Vagina (tissue), 2 donors: ENCODE results near the gene B4GALT7. TPM values are rescaled to one million over a fixed set of nuclear protein-coding genes. Genes with fewer than 3 reads are reported as not detected.
A peak's percentile ranks its signal among the peaks of the same experiment; 100 is the strongest.

Experiments used
- DNase-seq, 2 donors: peaks; one replicate each; pipeline ENCODE4 v3.0.0-alpha.2; 2017; ENCODE audit errors: extremely low spot score in 2 of 2
- H3K27ac ChIP-seq: fragments of 200-600 bp; sonication (generic); one replicate; pipeline ENCODE4 v1.5.1; 2019
- H3K27me3 ChIP-seq: fragments of 200-600 bp; sonication (generic); one replicate; pipeline ENCODE4 v1.5.1; 2019
- H3K36me3 ChIP-seq, 2 donors: fragments of 200-600 bp; sonication (generic); one replicate each; pipeline ENCODE4 v1.5.1; 2017 to 2019
- H3K4me1 ChIP-seq: fragments of 200-600 bp; sonication (generic); one replicate; pipeline ENCODE4 v1.5.1; 2019
- H3K4me3 ChIP-seq, 2 donors: fragments of 200-600 bp; sonication (generic); 1 replicate in 1 of 2; 2 replicates in 1 of 2; pipeline ENCODE4 v1.5.1; 2016 to 2019
- H3K9me3 ChIP-seq: fragments of 200-600 bp; sonication (generic); one replicate; pipeline ENCODE4 v1.5.1; 2019
- CTCF ChIP-seq, 3 experiments: fragments of 450-650 bp in 2 of 3; fragments of 200-600 bp in 1 of 3; sonication (generic) in 1 of 3; IDR thresholded peaks; one replicate each; pipeline ENCODE4 v1.5.1; 2017 to 2019; ENCODE audit warnings: antibody characterized with exemption in 3 of 3, mild to moderate bottlenecking in 2 of 3, moderate library complexity in 2 of 3
- POLR2A ChIP-seq, 2 donors: fragments of 450-650 bp; IDR thresholded peaks; one replicate each; pipeline ENCODE4 v1.6.1; 2017; ENCODE audit warnings: antibody characterized with exemption in 2 of 2, mild to moderate bottlenecking in 2 of 2, moderate library complexity in 2 of 2
- POLR2AphosphoS5 ChIP-seq, 2 donors: sonication (generic); formaldehyde crosslinking; IDR thresholded peaks; one replicate each; pipeline ENCODE4 v1.9.0; 2017; ENCODE audit warnings: antibody characterized with exemption in 2 of 2, mild to moderate bottlenecking in 2 of 2, low read depth in 1 of 2; ENCODE audit not compliant: insufficient read depth in 1 of 2
- intact Hi-C: fragments of 100-400 bp; cut with DNase I; formaldehyde crosslinking; loops from one replicate; pipeline ENCODE4 v1.15.1; 2023
- total RNA-seq: library from RNA; depleted of rRNA; stranded (reverse); fragments of >200 nt; gene quantifications from one replicate; pipeline ENCODE4 v1.2.3, GENCODE V29; 2016

Gene B4GALT7
- total RNA-seq, 1 donor from 2014 or later, result 19.4 TPM

GRCh38 chr5:177593511-177593910 lies 6.4 kb upstream of the B4GALT7 start:
- no peaks in the 10 kb centered on the region for H3K9me3 ChIP-seq
- peak overlapping the region in 1 of 2 donors; percentile 97 for H3K4me3 ChIP-seq
- no peak for TF ChIP-seq POLR2AphosphoS5 (IDR thresholded peaks at IDR 0.05; ENCODE audit: insufficient read depth in 1 of 2, low read depth in 1 of 2)
- intact Hi-C loops, result no loop called here
- no peak overlapping the region for H3K27ac ChIP-seq
- peaks cover 30% of the 10 kb centered on the region for H3K4me1 ChIP-seq
- DNase-seq, result no peak
- H3K36me3 ChIP-seq, result peaks cover 3 to 37% of the 10 kb centered on the region in 2 donors
- no peaks in the 10 kb centered on the region for H3K27me3 ChIP-seq

- intact Hi-C loops, result no loop called here
- no peak for DNase-seq
- no peak for TF ChIP-seq CTCF (IDR thresholded peaks at IDR 0.05)
- TF ChIP-seq POLR2AphosphoS5 (IDR thresholded peaks at IDR 0.05; ENCODE audit: insufficient read depth in 1 of 2, low read depth in 1 of 2), result no peak
- no peak for TF ChIP-seq POLR2A (IDR thresholded peaks at IDR 0.05)
- no peak overlapping the region for H3K27ac ChIP-seq
- H3K4me1 ChIP-seq, result peaks cover 34% of the 10 kb centered on the region
- H3K36me3 ChIP-seq, result peaks cover 3 to 37% of the 10 kb centered on the region in 2 donors
- H3K9me3 ChIP-seq, result no peaks in the 10 kb centered on the region
- H3K4me3 ChIP-seq, result no peak overlapping the region
- H3K27me3 ChIP-seq, result no peaks in the 10 kb centered on the region
Measured at GRCh38 chr5:177594071-177594470, 5.9 kb upstream of the B4GALT7 start.

- Histone ChIP-seq H3K4me3 (no peak overlapping the region), H3K27me3 (no peaks in the 10 kb centered on the region), H3K9me3 (no peaks in the 10 kb centered on the region), H3K27ac (no peak overlapping the region), H3K36me3 (peaks cover 3 to 37% of the 10 kb centered on the region in 2 donors), H3K4me1 (peaks cover 40% of the 10 kb centered on the region)
- intact Hi-C loops, result no loop called here
- TF ChIP-seq POLR2AphosphoS5 (IDR thresholded peaks at IDR 0.05; ENCODE audit: insufficient read depth in 1 of 2, low read depth in 1 of 2), result no peak
- TF ChIP-seq CTCF (IDR thresholded peaks at IDR 0.05), result no peak
- TF ChIP-seq POLR2A (IDR thresholded peaks at IDR 0.05), result no peak
- no peak for DNase-seq
Measured at GRCh38 chr5:177595026-177595585, 4.8 kb upstream of the B4GALT7 start.

- intact Hi-C loops, result no loop called here
- no peak overlapping the region for H3K27ac ChIP-seq
- peaks cover 3 to 37% of the 10 kb centered on the region in 2 donors for H3K36me3 ChIP-seq
- DNase-seq, result no peak
- no peak for TF ChIP-seq POLR2AphosphoS5 (IDR thresholded peaks at IDR 0.05; ENCODE audit: insufficient read depth in 1 of 2, low read depth in 1 of 2)
- TF ChIP-seq POLR2A (IDR thresholded peaks at IDR 0.05), result no peak
- TF ChIP-seq CTCF (IDR thresholded peaks at IDR 0.05), result no peak
- H3K4me3 ChIP-seq, result no peak overlapping the region
- H3K9me3 ChIP-seq, result no peaks in the 10 kb centered on the region
- no peaks in the 10 kb centered on the region for H3K27me3 ChIP-seq
- peaks cover 47% of the 10 kb centered on the region for H3K4me1 ChIP-seq
Measured at GRCh38 chr5:177595991-177596774, 3.7 kb upstream of the B4GALT7 start.

- H3K9me3 ChIP-seq, result no peaks in the 10 kb centered on the region
- no peak for DNase-seq
- H3K27ac ChIP-seq, result no peak overlapping the region
- H3K27me3 ChIP-seq, result no peaks in the 10 kb centered on the region
- TF ChIP-seq POLR2AphosphoS5 (IDR thresholded peaks at IDR 0.05; ENCODE audit: insufficient read depth in 1 of 2, low read depth in 1 of 2) (no peak), CTCF (IDR thresholded peaks at IDR 0.05) (no peak), POLR2A (IDR thresholded peaks at IDR 0.05) (no peak)
- intact Hi-C loops, result no loop called here
- peaks cover 49% of the 10 kb centered on the region for H3K4me1 ChIP-seq
- H3K4me3 ChIP-seq, result no peak overlapping the region
- H3K36me3 ChIP-seq, result peaks cover 3 to 37% of the 10 kb centered on the region in 2 donors
Measured at GRCh38 chr5:177596775-177597238, 3.1 kb upstream of the B4GALT7 start.
